ENCODE results near the gene SGCA.

SGCA gene

DNA sequence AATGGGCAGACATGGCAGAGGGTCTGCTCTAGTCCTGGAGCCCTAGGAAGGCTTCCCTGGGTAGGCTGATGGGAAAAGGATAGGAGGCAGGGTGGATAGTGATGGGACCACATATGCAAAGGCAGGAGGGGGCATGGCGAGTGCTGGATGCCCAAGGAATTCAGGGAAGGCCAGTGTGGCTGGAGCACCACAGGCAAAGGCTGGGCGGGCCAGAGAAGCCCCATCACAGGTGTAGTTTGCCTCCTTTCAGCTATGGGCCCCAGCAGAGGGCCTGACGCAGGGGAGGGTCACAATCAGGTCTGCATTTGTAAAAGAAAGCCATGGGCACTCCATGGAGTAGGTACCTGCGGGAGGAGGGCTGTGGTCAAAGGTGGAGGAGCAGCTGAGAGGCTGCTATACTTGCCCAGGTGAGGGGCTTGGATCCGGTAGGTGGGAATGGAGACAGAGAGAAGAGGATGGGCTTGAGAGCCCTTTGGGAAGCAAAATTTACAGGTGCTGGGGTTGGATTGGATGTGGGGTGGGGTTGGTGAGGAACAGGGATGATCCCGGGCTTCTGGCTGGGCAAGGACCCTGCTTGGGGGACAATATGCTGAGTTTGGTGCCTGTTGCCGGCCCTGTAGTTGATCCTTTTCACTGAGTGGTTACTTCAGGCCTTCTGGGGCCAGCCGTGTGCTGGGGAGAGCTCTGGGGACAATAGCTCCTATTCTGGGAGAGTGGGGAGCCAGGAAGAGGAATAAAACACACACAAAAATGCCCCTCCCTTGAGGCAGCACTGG, 42.2 kb downstream of the SGCA start:
- no peaks in the 10 kb centered on the region for H3K9me2 ChIP-seq (replicated peaks; ENCODE audit: insufficient read depth, low read length)
- no peak overlapping the region for H3K4me2 ChIP-seq (ENCODE audit: low read depth, low read length)
- DNase-seq = no peak
- no peak overlapping the region for H3K27ac ChIP-seq (ENCODE audit: low read length)
- H4K20me1 ChIP-seq (ENCODE audit: insufficient read depth, low read length) = no peaks in the 10 kb centered on the region
- no peak overlapping the region for H2AFZ ChIP-seq (ENCODE audit: low read length)
- no peaks in the 10 kb centered on the region for H3F3A ChIP-seq (ENCODE audit: insufficient read depth, low read length)
- no peak overlapping the region for H3K4me3 ChIP-seq (ENCODE audit: low read length)
- no peaks in the 10 kb centered on the region for H3K79me2 ChIP-seq (ENCODE audit: low read length)
- peaks cover 70% of the 10 kb centered on the region for H3K27me3 ChIP-seq (replicated peaks; ENCODE audit: insufficient read depth, low read length)
- H3K4me1 ChIP-seq (ENCODE audit: low read length) = peaks cover 5% of the 10 kb centered on the region; the same call in 1 of the 2 replicates
- no peak for TF ChIP-seq EZH2 (optimal IDR thresholded peaks at IDR 0.05; ENCODE audit: low read depth, low read length)
- TF ChIP-seq EZH2phosphoT487 (IDR thresholded peaks at IDR 0.05; ENCODE audit: low read length) = no peak
- TF ChIP-seq, protein P1, sequence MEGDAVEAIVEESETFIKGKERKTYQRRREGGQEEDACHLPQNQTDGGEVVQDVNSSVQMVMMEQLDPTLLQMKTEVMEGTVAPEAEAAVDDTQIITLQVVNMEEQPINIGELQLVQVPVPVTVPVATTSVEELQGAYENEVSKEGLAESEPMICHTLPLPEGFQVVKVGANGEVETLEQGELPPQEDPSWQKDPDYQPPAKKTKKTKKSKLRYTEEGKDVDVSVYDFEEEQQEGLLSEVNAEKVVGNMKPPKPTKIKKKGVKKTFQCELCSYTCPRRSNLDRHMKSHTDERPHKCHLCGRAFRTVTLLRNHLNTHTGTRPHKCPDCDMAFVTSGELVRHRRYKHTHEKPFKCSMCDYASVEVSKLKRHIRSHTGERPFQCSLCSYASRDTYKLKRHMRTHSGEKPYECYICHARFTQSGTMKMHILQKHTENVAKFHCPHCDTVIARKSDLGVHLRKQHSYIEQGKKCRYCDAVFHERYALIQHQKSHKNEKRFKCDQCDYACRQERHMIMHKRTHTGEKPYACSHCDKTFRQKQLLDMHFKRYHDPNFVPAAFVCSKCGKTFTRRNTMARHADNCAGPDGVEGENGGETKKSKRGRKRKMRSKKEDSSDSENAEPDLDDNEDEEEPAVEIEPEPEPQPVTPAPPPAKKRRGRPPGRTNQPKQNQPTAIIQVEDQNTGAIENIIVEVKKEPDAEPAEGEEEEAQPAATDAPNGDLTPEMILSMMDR (IDR thresholded peaks at IDR 0.05; ENCODE audit: low read length) = no peak
- no peak overlapping the region for H3K9ac ChIP-seq (ENCODE audit: low read length)
- H3K9me3 ChIP-seq (replicated peaks; ENCODE audit: insufficient read depth, low read length) = no peaks in the 10 kb centered on the region
- H3K36me3 ChIP-seq (replicated peaks; ENCODE audit: insufficient read depth, low read length) = no peaks in the 10 kb centered on the region

DNA sequence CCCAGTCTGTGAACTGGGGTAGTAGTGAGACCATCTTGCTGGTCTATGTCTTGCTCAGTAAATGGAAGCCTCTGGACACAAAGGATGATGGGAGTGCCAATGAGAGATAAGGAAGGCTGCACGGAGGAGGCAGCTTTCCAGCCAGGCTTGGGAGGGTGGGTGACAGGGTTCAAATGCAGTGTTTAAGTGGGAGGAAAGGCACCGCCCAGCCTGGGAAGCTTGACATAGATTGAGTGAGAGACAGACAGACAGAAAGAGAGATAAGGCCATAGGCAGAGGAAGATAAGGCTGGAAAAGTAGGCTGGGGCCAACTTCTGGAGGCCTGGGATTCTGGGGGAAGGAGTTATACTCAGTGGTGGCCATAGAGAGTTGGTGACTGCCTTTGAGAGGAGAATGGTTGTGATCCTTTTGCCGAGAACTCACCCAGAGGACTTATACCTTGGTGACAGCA, 42.8 kb downstream of the SGCA start:
- H3K27me3 ChIP-seq (replicated peaks; ENCODE audit: insufficient read depth, low read length) = peaks cover 63% of the 10 kb centered on the region
- no peak for DNase-seq
- H3K4me1 ChIP-seq (ENCODE audit: low read length) = peaks cover 11% of the 10 kb centered on the region
- H4K20me1 ChIP-seq (ENCODE audit: insufficient read depth, low read length) = no peaks in the 10 kb centered on the region
- no peak overlapping the region for H3K4me2 ChIP-seq (ENCODE audit: low read depth, low read length)
- no peak for TF ChIP-seq EZH2phosphoT487 (IDR thresholded peaks at IDR 0.05; ENCODE audit: low read length)
- no peaks in the 10 kb centered on the region for H3K9me3 ChIP-seq (replicated peaks; ENCODE audit: insufficient read depth, low read length)
- no peak overlapping the region for H2AFZ ChIP-seq (ENCODE audit: low read length)
- no peaks in the 10 kb centered on the region for H3K79me2 ChIP-seq (ENCODE audit: low read length)
- no peaks in the 10 kb centered on the region for H3K9me2 ChIP-seq (replicated peaks; ENCODE audit: insufficient read depth, low read length)
- H3K36me3 ChIP-seq (replicated peaks; ENCODE audit: insufficient read depth, low read length) = no peaks in the 10 kb centered on the region
- no peaks in the 10 kb centered on the region for H3F3A ChIP-seq (ENCODE audit: insufficient read depth, low read length)
- H3K9ac ChIP-seq (ENCODE audit: low read length) = no peak overlapping the region
- no peak overlapping the region for H3K27ac ChIP-seq (ENCODE audit: low read length)
- H3K4me3 ChIP-seq (ENCODE audit: low read length) = no peak overlapping the region

DNA sequence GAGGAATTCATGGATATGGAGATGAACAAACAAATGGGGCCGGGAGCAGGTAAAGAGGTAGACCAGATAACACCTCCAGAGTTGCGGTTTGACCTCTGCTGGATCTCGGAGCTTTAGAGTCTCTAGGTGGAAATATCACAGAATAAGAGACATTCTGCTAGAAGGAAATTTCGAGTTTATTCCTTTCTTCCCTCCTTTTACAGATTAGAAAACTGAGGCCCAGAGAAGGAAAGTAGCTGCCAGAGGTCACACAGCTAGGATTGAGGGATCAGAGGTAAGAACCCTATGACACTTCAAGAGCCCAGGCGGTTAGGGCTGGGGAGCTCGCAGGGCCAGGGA, 43.3 kb downstream of the SGCA start:
- Histone ChIP-seq H3K79me2 (ENCODE audit: low read length) (no peaks in the 10 kb centered on the region), H3K9me2 (replicated peaks; ENCODE audit: insufficient read depth, low read length) (no peaks in the 10 kb centered on the region), H4K20me1 (ENCODE audit: insufficient read depth, low read length) (no peaks in the 10 kb centered on the region), H3K4me1 (ENCODE audit: low read length) (peaks cover 11% of the 10 kb centered on the region), H3K27me3 (replicated peaks; ENCODE audit: insufficient read depth, low read length) (peaks cover 59% of the 10 kb centered on the region), H3K36me3 (replicated peaks; ENCODE audit: insufficient read depth, low read length) (no peaks in the 10 kb centered on the region), H3K9ac (ENCODE audit: low read length) (no peak overlapping the region), H3F3A (ENCODE audit: insufficient read depth, low read length) (no peaks in the 10 kb centered on the region), H2AFZ (ENCODE audit: low read length) (no peak overlapping the region), H3K4me2 (ENCODE audit: low read depth, low read length) (no peak overlapping the region), H3K27ac (ENCODE audit: low read length) (no peak overlapping the region), H3K4me3 (ENCODE audit: low read length) (no peak overlapping the region), H3K9me3 (replicated peaks; ENCODE audit: insufficient read depth, low read length) (no peaks in the 10 kb centered on the region)
- TF ChIP-seq EZH2 (optimal IDR thresholded peaks at IDR 0.05; ENCODE audit: low read depth, low read length) (no peak), EZH2phosphoT487 (IDR thresholded peaks at IDR 0.05; ENCODE audit: low read length) (no peak)
- TF ChIP-seq, protein P1 (IDR thresholded peaks at IDR 0.05; ENCODE audit: low read length) = no peak
- DNase-seq = no peak

Measured in MM.1S (cell line).